ENCODE results near the gene GPR78. TPM values are rescaled to one million over a fixed set of nuclear protein-coding genes. Genes with fewer than 3 reads are reported as not detected.

Gene GPR78
- polyA plus RNA-seq, 1 donor (not counting 4 experiments of a cell fraction or from before 2014, with no cell fraction given) = not detected

DNA sequence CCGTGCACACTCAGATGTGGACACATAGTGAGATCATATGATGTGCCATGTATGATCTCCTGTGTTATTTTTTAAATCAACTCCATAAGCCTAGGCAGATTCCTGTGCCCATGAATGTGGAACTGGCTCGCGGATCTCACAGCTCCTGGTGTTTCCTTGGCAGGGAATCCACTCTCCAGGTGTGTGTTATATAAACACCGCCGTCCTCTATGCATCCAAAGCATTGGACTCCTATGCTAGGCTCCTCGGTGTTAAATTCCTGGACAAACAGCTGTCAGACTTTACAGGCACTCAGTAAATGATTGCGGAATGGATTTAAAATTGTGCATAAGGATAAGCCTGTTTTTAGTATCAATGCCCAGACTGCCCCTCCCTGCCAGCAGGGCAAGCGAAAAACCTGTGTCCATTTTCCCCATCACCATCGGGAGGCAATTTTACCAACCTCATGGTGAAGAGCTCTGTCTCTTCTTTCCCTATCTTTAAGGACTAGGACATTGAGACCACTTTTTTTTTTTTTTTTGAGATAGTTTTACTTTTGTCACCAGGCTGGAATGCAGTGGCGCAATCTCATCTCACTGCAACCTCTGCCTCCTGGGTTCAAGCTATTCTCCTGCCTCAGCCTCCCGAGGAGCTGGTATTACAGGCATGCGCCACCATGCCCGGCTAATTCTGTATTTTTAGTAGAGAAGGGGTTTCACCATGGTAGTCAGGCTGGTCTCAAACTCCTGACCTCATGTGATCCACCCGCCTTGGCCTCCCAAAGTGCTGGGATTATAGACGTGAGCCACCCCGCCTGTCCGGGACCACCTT is 23.6 kb upstream of the GPR78 start:
- dilution Hi-C loops (cut with MboI; ENCODE audit: extremely low pct_ligation_motif_present, low sequenced_read_pairs) = no loop called here
- Histone ChIP-seq H3K36me3 (ENCODE audit: control insufficient read depth in 2 of 2, extremely low read depth in 1 of 2, insufficient read depth in 2 of 2, low read length in 2 of 2) (no peaks in the 10 kb centered on the region), H3K9me1 (ENCODE audit: control insufficient read depth, extremely low read depth, insufficient read depth, low read length) (no peaks in the 10 kb centered on the region), H3K4me3 (ENCODE audit: control insufficient read depth in 2 of 3, extremely low read depth in 1 of 3, insufficient read depth in 2 of 3, low read depth in 1 of 3, low read length in 3 of 3) (no peak overlapping the region), H2AFZ (ENCODE audit: control insufficient read depth, low read length) (no peak overlapping the region), H3K79me2 (ENCODE audit: control insufficient read depth, insufficient read depth, low read length) (no peaks in the 10 kb centered on the region), H3K27ac (ENCODE audit: control insufficient read depth, insufficient read depth, low read length) (no peak overlapping the region), H4K20me1 (ENCODE audit: control insufficient read depth, extremely low read depth, insufficient read depth, low read length) (no peaks in the 10 kb centered on the region), H3K4me2 (ENCODE audit: control insufficient read depth, extremely low read depth, insufficient read depth, low read depth, low read length) (no peak overlapping the region), H3K27me3 (ENCODE audit: control insufficient read depth, extremely low read depth, insufficient read depth, low read length) (peaks cover 8% of the 10 kb centered on the region), H3K9ac (ENCODE audit: control insufficient read depth, extremely low read depth, insufficient read depth, low read length) (no peak overlapping the region), H3K9me3 (ENCODE audit: control insufficient read depth, low read depth, low read length) (no peaks in the 10 kb centered on the region), H3K4me1 (ENCODE audit: control insufficient read depth, extremely low read depth, insufficient read depth, low read length) (no peaks in the 10 kb centered on the region)
- FAIRE-seq (no peak), DNase-seq (ENCODE audit: low read depth, low spot score) (no peak)
- TF ChIP-seq, protein P1, sequence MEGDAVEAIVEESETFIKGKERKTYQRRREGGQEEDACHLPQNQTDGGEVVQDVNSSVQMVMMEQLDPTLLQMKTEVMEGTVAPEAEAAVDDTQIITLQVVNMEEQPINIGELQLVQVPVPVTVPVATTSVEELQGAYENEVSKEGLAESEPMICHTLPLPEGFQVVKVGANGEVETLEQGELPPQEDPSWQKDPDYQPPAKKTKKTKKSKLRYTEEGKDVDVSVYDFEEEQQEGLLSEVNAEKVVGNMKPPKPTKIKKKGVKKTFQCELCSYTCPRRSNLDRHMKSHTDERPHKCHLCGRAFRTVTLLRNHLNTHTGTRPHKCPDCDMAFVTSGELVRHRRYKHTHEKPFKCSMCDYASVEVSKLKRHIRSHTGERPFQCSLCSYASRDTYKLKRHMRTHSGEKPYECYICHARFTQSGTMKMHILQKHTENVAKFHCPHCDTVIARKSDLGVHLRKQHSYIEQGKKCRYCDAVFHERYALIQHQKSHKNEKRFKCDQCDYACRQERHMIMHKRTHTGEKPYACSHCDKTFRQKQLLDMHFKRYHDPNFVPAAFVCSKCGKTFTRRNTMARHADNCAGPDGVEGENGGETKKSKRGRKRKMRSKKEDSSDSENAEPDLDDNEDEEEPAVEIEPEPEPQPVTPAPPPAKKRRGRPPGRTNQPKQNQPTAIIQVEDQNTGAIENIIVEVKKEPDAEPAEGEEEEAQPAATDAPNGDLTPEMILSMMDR (optimal IDR thresholded peaks at IDR 0.05 in 1 of 3, IDR thresholded peaks at IDR 0.05 in 1 of 3, conservative IDR thresholded peaks at IDR 0.05 in 1 of 3; ENCODE audit: extremely low read depth in 1 of 3, insufficient read depth in 2 of 3, low read length in 3 of 3) = no peak
- TF ChIP-seq EZH2 (IDR thresholded peaks at IDR 0.05; ENCODE audit: low read length) = no peak

DNA sequence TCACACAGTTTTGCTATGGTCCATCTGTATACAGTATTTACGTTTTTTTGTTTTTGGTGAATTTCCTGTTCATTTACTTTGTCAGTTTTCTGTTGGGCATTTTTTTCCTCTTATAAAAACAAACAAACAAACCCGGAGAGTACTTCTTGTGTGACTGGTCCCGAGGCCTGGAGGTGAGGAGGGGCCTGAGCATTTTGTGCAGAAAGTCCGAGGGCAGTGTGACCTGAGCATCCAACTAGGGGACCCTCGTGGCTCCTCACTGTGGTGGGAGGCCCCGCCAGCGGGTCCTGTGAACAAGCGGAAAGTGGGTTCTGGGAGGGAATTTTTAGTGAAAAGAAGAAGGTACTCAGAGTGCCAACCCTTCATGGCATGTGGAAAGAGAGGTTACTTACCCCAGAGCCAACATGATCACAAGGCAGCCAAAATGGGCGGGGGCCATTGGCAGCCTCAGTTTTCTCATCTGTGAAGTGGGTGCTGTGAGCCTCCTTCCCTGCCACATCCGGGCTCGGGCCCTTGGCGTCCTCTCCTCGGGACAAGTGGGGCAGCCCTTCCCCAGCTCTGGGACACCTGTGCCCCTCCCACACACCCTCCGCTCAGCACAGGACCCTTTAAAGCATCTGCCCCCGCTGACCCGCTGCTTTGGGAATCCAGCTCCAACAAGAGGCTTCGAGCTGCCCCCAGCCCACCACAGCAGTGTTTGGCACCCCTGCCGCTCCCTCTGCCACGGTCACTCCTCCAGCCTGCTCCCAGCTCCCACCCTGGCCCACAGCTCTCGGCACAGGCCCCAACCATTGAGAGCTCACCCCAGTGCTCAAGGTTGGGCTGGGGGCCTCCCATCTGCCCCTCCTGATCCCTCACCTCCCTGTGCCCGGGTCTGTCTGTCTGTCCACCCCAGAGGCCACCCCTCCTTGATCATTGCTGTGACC is 22.8 kb upstream of the GPR78 start:
- Histone ChIP-seq H3K27ac (ENCODE audit: control insufficient read depth, insufficient read depth, low read length) (no peak overlapping the region), H4K20me1 (ENCODE audit: control insufficient read depth, extremely low read depth, insufficient read depth, low read length) (no peaks in the 10 kb centered on the region), H3K36me3 (ENCODE audit: control insufficient read depth in 2 of 2, extremely low read depth in 1 of 2, insufficient read depth in 2 of 2, low read length in 2 of 2) (no peaks in the 10 kb centered on the region), H3K79me2 (ENCODE audit: control insufficient read depth, insufficient read depth, low read length) (no peaks in the 10 kb centered on the region), H3K4me2 (ENCODE audit: control insufficient read depth, extremely low read depth, insufficient read depth, low read depth, low read length) (no peak overlapping the region), H3K9me1 (ENCODE audit: control insufficient read depth, extremely low read depth, insufficient read depth, low read length) (no peaks in the 10 kb centered on the region), H3K9me3 (ENCODE audit: control insufficient read depth, low read depth, low read length) (no peaks in the 10 kb centered on the region), H3K27me3 (ENCODE audit: control insufficient read depth, extremely low read depth, insufficient read depth, low read length) (peaks cover 5% of the 10 kb centered on the region), H3K9ac (ENCODE audit: control insufficient read depth, extremely low read depth, insufficient read depth, low read length) (no peak overlapping the region), H2AFZ (ENCODE audit: control insufficient read depth, low read length) (no peak overlapping the region), H3K4me1 (ENCODE audit: control insufficient read depth, extremely low read depth, insufficient read depth, low read length) (no peaks in the 10 kb centered on the region), H3K4me3 (ENCODE audit: control insufficient read depth in 2 of 3, extremely low read depth in 1 of 3, insufficient read depth in 2 of 3, low read depth in 1 of 3, low read length in 3 of 3) (no peak overlapping the region)
- dilution Hi-C loops (cut with MboI; ENCODE audit: extremely low pct_ligation_motif_present, low sequenced_read_pairs) = no loop called here
- TF ChIP-seq, protein P1 (optimal IDR thresholded peaks at IDR 0.05 in 1 of 3, IDR thresholded peaks at IDR 0.05 in 1 of 3, conservative IDR thresholded peaks at IDR 0.05 in 1 of 3; ENCODE audit: extremely low read depth in 1 of 3, insufficient read depth in 2 of 3, low read length in 3 of 3) = no peak
- no peak for TF ChIP-seq EZH2 (IDR thresholded peaks at IDR 0.05; ENCODE audit: low read length)
- FAIRE-seq (no peak), DNase-seq (ENCODE audit: low read depth, low spot score) (no peak)
